ENCODE data around the gene RNF151. TPM values are rescaled to one million over a fixed set of nuclear protein-coding genes. Genes with fewer than 3 reads are reported as not detected.

Gene RNF151
- total RNA-seq, 1 experiment from 2014 or later: not detected

DNA sequence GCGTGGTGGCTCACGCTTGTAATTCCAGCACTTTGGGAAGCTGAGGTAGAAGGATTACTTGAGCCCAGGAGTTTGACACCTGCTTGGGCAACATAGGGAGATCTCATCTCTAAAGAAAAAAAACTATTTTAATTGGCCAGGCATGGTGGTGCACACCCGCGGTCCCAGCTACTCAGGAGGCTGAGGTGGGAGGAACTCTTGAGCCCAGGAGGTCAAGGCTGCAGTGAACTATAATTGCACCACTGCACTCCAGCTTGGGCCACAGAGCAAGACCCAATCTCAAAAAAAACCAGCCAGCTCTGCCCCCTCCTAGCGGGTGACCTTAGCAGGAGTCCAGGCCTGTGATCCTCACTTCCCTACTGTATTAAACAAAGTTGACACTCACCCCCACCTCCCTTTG lies 42.6 kb upstream of the RNF151 start:
- Histone ChIP-seq H3K4me3 (ENCODE audit: low read depth in 2 of 2, low read length in 2 of 2) (no peak overlapping the region), H3K9me3 (ENCODE audit: control insufficient read depth, insufficient read depth, low read depth, low read length) (no peaks in the 10 kb centered on the region), H3K4me1 (ENCODE audit: control insufficient read depth, insufficient read depth, low read length) (peaks cover 17% of the 10 kb centered on the region), H3K27ac (ENCODE audit: low read length) (no peak overlapping the region), H3K36me3 (ENCODE audit: control insufficient read depth, insufficient read depth, low read length) (no peaks in the 10 kb centered on the region), H3K27me3 (ENCODE audit: control insufficient read depth, insufficient read depth, low read length) (no peaks in the 10 kb centered on the region; the same call in 1 of the 2 replicates)
- no peak for ATAC-seq
- DNase-seq (ENCODE audit: low read depth, low spot score): no peak
- CTCF ChIA-PET: no interaction called here
- intact Hi-C loops (cut with micrococcal nuclease; ENCODE audit: unreplicated experiment) (no loop called here), in situ Hi-C loops (cut with HindIII; ENCODE audit: low pct_unique_long_range_greater_than_20kb, low sequenced_read_pairs) (no loop called here)
- BruUV-seq (replicated peaks): no TSS peak
- POLR2A ChIA-PET: interaction anchor here (0.6 kb wide), 1 partner anchor 108 kb away, joined by 4 read pairs; no protein-coding TSS in a partner anchor
- TF ChIP-seq SIN3A (IDR thresholded peaks at IDR 0.05; ENCODE audit: borderline replicate concordance, insufficient read depth, low read depth, low read length) (no peak), CTCF (IDR thresholded peaks at IDR 0.05) (no peak), POLR2AphosphoS5 (IDR thresholded peaks at IDR 0.05; ENCODE audit: low read depth, low read length) (no peak), TCF7L2 (IDR thresholded peaks at IDR 0.05; ENCODE audit: low read depth, low read length) (no peak)
- TF ChIP-seq, protein P1, sequence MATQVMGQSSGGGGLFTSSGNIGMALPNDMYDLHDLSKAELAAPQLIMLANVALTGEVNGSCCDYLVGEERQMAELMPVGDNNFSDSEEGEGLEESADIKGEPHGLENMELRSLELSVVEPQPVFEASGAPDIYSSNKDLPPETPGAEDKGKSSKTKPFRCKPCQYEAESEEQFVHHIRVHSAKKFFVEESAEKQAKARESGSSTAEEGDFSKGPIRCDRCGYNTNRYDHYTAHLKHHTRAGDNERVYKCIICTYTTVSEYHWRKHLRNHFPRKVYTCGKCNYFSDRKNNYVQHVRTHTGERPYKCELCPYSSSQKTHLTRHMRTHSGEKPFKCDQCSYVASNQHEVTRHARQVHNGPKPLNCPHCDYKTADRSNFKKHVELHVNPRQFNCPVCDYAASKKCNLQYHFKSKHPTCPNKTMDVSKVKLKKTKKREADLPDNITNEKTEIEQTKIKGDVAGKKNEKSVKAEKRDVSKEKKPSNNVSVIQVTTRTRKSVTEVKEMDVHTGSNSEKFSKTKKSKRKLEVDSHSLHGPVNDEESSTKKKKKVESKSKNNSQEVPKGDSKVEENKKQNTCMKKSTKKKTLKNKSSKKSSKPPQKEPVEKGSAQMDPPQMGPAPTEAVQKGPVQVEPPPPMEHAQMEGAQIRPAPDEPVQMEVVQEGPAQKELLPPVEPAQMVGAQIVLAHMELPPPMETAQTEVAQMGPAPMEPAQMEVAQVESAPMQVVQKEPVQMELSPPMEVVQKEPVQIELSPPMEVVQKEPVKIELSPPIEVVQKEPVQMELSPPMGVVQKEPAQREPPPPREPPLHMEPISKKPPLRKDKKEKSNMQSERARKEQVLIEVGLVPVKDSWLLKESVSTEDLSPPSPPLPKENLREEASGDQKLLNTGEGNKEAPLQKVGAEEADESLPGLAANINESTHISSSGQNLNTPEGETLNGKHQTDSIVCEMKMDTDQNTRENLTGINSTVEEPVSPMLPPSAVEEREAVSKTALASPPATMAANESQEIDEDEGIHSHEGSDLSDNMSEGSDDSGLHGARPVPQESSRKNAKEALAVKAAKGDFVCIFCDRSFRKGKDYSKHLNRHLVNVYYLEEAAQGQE (IDR thresholded peaks at IDR 0.05; ENCODE audit: insufficient read depth in 1 of 2, low read depth in 2 of 2, low read length in 1 of 2): no peak

- no peak for TF ChIP-seq TCF7L2 (IDR thresholded peaks at IDR 0.05; ENCODE audit: low read depth, low read length)
- no peak for TF ChIP-seq POLR2AphosphoS5 (IDR thresholded peaks at IDR 0.05; ENCODE audit: low read depth, low read length)
- TF ChIP-seq, protein P1 (IDR thresholded peaks at IDR 0.05; ENCODE audit: insufficient read depth in 1 of 2, low read depth in 2 of 2, low read length in 1 of 2): no peak
- TF ChIP-seq SIN3A (IDR thresholded peaks at IDR 0.05; ENCODE audit: borderline replicate concordance, insufficient read depth, low read depth, low read length): no peak
- TF ChIP-seq CTCF (IDR thresholded peaks at IDR 0.05): no peak
- ATAC-seq (no peak), DNase-seq (ENCODE audit: low read depth, low spot score) (no peak)
- BruUV-seq (replicated peaks): no TSS peak
- intact Hi-C loops (cut with micrococcal nuclease; ENCODE audit: unreplicated experiment): no loop called here
- Histone ChIP-seq H3K4me3 (ENCODE audit: low read depth in 2 of 2, low read length in 2 of 2) (no peak overlapping the region), H3K36me3 (ENCODE audit: control insufficient read depth, insufficient read depth, low read length) (no peaks in the 10 kb centered on the region), H3K9me3 (ENCODE audit: control insufficient read depth, insufficient read depth, low read depth, low read length) (no peaks in the 10 kb centered on the region), H3K4me1 (ENCODE audit: control insufficient read depth, insufficient read depth, low read length) (peaks cover 5% of the 10 kb centered on the region; the same call in 1 of the 2 replicates), H3K27ac (ENCODE audit: low read length) (no peak overlapping the region), H3K27me3 (ENCODE audit: control insufficient read depth, insufficient read depth, low read length) (no peaks in the 10 kb centered on the region)
- in situ Hi-C loops (cut with HindIII; ENCODE audit: low pct_unique_long_range_greater_than_20kb, low sequenced_read_pairs): no loop called here
- POLR2A ChIA-PET: no interaction called here
- CTCF ChIA-PET: interaction anchor here (0.7 to 1.6 kb wide), 2 partner anchors 29 to 62 kb away, joined by 3 to 6 read pairs; no protein-coding TSS in a partner anchor
These were observed 40.4 kb upstream of the RNF151 start for GRCh38 chr16:1926271-1926670.

Measured in Panc1 (cell line).